IMR-90 (cell line): ENCODE data around the gene WRAP73. TPM values are rescaled to one million over a fixed set of nuclear protein-coding genes. Genes with fewer than 3 reads are reported as not detected.

ENCODE experiments used
- ATAC-seq: fragments of 200-7000 bp; cut with Tn5 transposase; 2 replicates; pipeline ENCODE4 v1.9.1; 2020; ENCODE audit warnings: low read depth, mild to moderate bottlenecking, moderate library complexity
- BruUV-seq: library from RNA; stranded (reverse); fragments of 400-500 nt; replicated peaks from 2 replicates; lab custom pipeline; 2021; lab: Mats Ljungman, UMichigan
- CTCF ChIA-PET: fragments of 300-600 bp; formaldehyde crosslinking; extraction: SDS; loops from one replicate; lab custom pipeline; 2021; ENCODE audit warnings: antibody characterized with exemption; lab: Yijun Ruan, JAX
- POLR2A ChIA-PET: fragments of 300-600 bp; sonication (Branson Sonifier 250); formaldehyde crosslinking; loops from one replicate; lab custom pipeline; 2022; ENCODE audit warnings: antibody characterized with exemption; ENCODE audit not compliant: unreplicated experiment; lab: Charles Lee
- DNase-seq: peaks from one replicate; pipeline ENCODE4 v3.0.0; 2013
- H2AFZ ChIP-seq: replicated peaks from 2 replicates; pipeline ENCODE3; 2013; ENCODE audit warnings: low read length, mild to moderate bottlenecking; ENCODE audit not compliant: poor library complexity
- H2AK5ac ChIP-seq: 2 replicates; pipeline ENCODE4 v1.6.1; 2013; ENCODE audit warnings: low read depth, low read length, inconsistent platforms
- H2AK9ac ChIP-seq: replicated peaks from 2 replicates; pipeline ENCODE3; 2013; ENCODE audit warnings: mild to moderate bottlenecking, low read depth, low read length, moderate library complexity; ENCODE audit not compliant: poor library complexity
- H2BK120ac ChIP-seq: 2 replicates; pipeline ENCODE4 v1.6.1; 2013; ENCODE audit warnings: low read depth, low read length, inconsistent platforms
- H2BK15ac ChIP-seq: 3 replicates; pipeline ENCODE4 v1.6.1; 2013; ENCODE audit warnings: low read depth, low read length, inconsistent platforms
- H2BK20ac ChIP-seq: 2 replicates; pipeline ENCODE4 v1.6.1; 2013; ENCODE audit warnings: low read depth, mild to moderate bottlenecking, inconsistent platforms, low read length, moderate library complexity
- H2BK5ac ChIP-seq: 2 replicates; pipeline ENCODE4 v1.6.1; 2013; ENCODE audit warnings: mild to moderate bottlenecking, low read depth, low read length, inconsistent platforms; ENCODE audit not compliant: poor library complexity, severe bottlenecking
- H3K14ac ChIP-seq: replicated peaks from 2 replicates; pipeline ENCODE4 v1.6.1; 2013; ENCODE audit warnings: low read depth, low read length, inconsistent platforms
- H3K18ac ChIP-seq: 2 replicates; pipeline ENCODE4 v1.6.1; 2013; ENCODE audit warnings: low read depth, low read length, control low read depth
- H3K23ac ChIP-seq: 2 replicates; pipeline ENCODE4 v1.6.1; 2013; ENCODE audit warnings: low read depth, low read length, inconsistent platforms
- H3K27ac ChIP-seq: 2 replicates; pipeline ENCODE4 v1.5.1; 2013; ENCODE audit warnings: mild to moderate bottlenecking, control low read depth, low read length; ENCODE audit not compliant: insufficient read depth
- H3K27me3 ChIP-seq: 2 replicates; pipeline ENCODE4 v1.6.1; 2013; ENCODE audit warnings: low read length; ENCODE audit not compliant: control insufficient read depth, insufficient read depth
- H3K36me3 ChIP-seq: 2 replicates; pipeline ENCODE4 v1.6.1; 2013; ENCODE audit warnings: low read length, mixed read lengths; ENCODE audit not compliant: control insufficient read depth, insufficient read depth
- H3K4ac ChIP-seq: 2 replicates; pipeline ENCODE4 v1.6.1; 2013; ENCODE audit warnings: low read depth, low read length, inconsistent platforms
- H3K4me1 ChIP-seq: 2 replicates; pipeline ENCODE4 v1.6.1; 2013; ENCODE audit warnings: low read length, mixed read lengths; ENCODE audit not compliant: control insufficient read depth, insufficient read depth
- H3K4me2 ChIP-seq: 2 replicates; pipeline ENCODE4 v1.6.1; 2013; ENCODE audit warnings: low read depth, mild to moderate bottlenecking, control low read depth, low read length, moderate library complexity
- H3K4me3 ChIP-seq: 2 replicates; pipeline ENCODE4 v1.5.1; 2013; ENCODE audit warnings: low read depth, mild to moderate bottlenecking, control low read depth, low read length, moderate library complexity; ENCODE audit not compliant: insufficient read depth
- H3K56ac ChIP-seq: 2 replicates; pipeline ENCODE4 v1.6.1; 2013; ENCODE audit warnings: low read length, inconsistent platforms; ENCODE audit not compliant: insufficient read depth; ENCODE audit errors: extremely low read depth
- H3K79me1 ChIP-seq, 2 experiments: 2 replicates each; pipeline ENCODE4 v1.6.1; 2013; ENCODE audit warnings: low read length in 2 of 2, inconsistent platforms in 1 of 2, low read depth in 1 of 2
- H3K9ac ChIP-seq: 2 replicates; pipeline ENCODE4 v1.6.1; 2013; ENCODE audit warnings: low read depth, low read length, control low read depth
- H3K9me1 ChIP-seq: 2 replicates; pipeline ENCODE4 v1.6.1; 2013; ENCODE audit warnings: low read length, inconsistent platforms; ENCODE audit not compliant: insufficient read depth
- H3K9me3 ChIP-seq: 2 replicates; pipeline ENCODE4 v1.6.1; 2013; ENCODE audit warnings: low read length; ENCODE audit not compliant: control insufficient read depth, insufficient read depth
- H4K20me1 ChIP-seq: 2 replicates; pipeline ENCODE4 v1.6.1; 2013; ENCODE audit warnings: low read length, inconsistent platforms; ENCODE audit not compliant: insufficient read depth
- H4K5ac ChIP-seq: 2 replicates; pipeline ENCODE4 v1.6.1; 2013; ENCODE audit warnings: mild to moderate bottlenecking, low read depth, low read length, control low read depth
- H4K8ac ChIP-seq, 2 experiments: 2 replicates each; pipeline ENCODE4 v1.6.1; 2013; ENCODE audit warnings: low read depth in 2 of 2, low read length in 2 of 2, control low read depth in 1 of 2, inconsistent platforms in 1 of 2
- H4K91ac ChIP-seq: 2 replicates; pipeline ENCODE4 v1.6.1; 2013; ENCODE audit warnings: low read depth, low read length, inconsistent platforms; ENCODE audit not compliant: insufficient read depth
- BHLHE40 ChIP-seq: fragments of 150-350 bp; IDR thresholded peaks from 2 replicates; pipeline ENCODE4 v1.6.1; 2016; ENCODE audit warnings: mild to moderate bottlenecking, low read depth, low read length
- CEBPB ChIP-seq: IDR thresholded peaks from 2 replicates; pipeline ENCODE4 v1.6.1; 2012; ENCODE audit warnings: low read depth, low read length, improper control_type of control experiment
- CHD1 ChIP-seq: IDR thresholded peaks from 2 replicates; pipeline ENCODE4 v1.6.1; 2012; ENCODE audit warnings: low read depth, low read length, improper control_type of control experiment
- FOS ChIP-seq: fragments of 150-350 bp; IDR thresholded peaks from 2 replicates; pipeline ENCODE4 v1.6.1; 2016; ENCODE audit warnings: low read depth, low read length
- MAFK ChIP-seq: IDR thresholded peaks from 2 replicates; pipeline ENCODE4 v1.6.1; 2012; ENCODE audit warnings: low read depth, low read length, improper control_type of control experiment
- MAZ ChIP-seq: IDR thresholded peaks from 2 replicates; pipeline ENCODE4 v1.6.1; 2012; ENCODE audit warnings: low read depth, mild to moderate bottlenecking, low read length, improper control_type of control experiment, moderate library complexity, borderline replicate concordance
- MXI1 ChIP-seq: IDR thresholded peaks from 2 replicates; pipeline ENCODE4 v1.6.1; 2012; ENCODE audit warnings: low read depth, mild to moderate bottlenecking, low read length, moderate library complexity, borderline replicate concordance
- NFE2L2 ChIP-seq: fragments of 150-350 bp; IDR thresholded peaks from 2 replicates; pipeline ENCODE4 v1.6.1; 2016; ENCODE audit warnings: low read depth, mild to moderate bottlenecking, low read length
- POLR2A ChIP-seq: IDR thresholded peaks from 2 replicates; pipeline ENCODE4 v1.6.1; 2012; ENCODE audit warnings: mild to moderate bottlenecking, low read depth, low read length
- RAD21 ChIP-seq: IDR thresholded peaks from 2 replicates; pipeline ENCODE4 v1.6.1; 2012; ENCODE audit warnings: low read length, improper control_type of control experiment
- RCOR1 ChIP-seq: IDR thresholded peaks from 2 replicates; pipeline ENCODE4 v1.6.1; 2012; ENCODE audit warnings: mild to moderate bottlenecking, low read length, improper control_type of control experiment; ENCODE audit not compliant: insufficient replicate concordance
- RFX5 ChIP-seq: IDR thresholded peaks from 2 replicates; pipeline ENCODE4 v1.8.0; 2012; ENCODE audit warnings: low read depth, mild to moderate bottlenecking, low read length, moderate library complexity
- SMC3 ChIP-seq: fragments of 150-350 bp; IDR thresholded peaks from 2 replicates; pipeline ENCODE4 v1.6.1; 2016; ENCODE audit warnings: low read depth, mild to moderate bottlenecking, antibody characterized with exemption, low read length, moderate library complexity
- WGBS, 2 experiments: methylation state at CpG; one replicate each; pipeline versions ENCODE4 v1.1.5 to v1.1.7; 2013; ENCODE audit warnings: missing lambda C conversion rate in 2 of 2; ENCODE audit not compliant: insufficient read length in 1 of 2; ENCODE audit errors: extremely low coverage in 2 of 2; 5-methylcytosine and 5-hydroxymethylcytosine counted together
- dilution Hi-C: fragments of 300-500 bp; cut with HindIII; formaldehyde crosslinking; loops from one replicate; pipeline ENCODE4 v1.14.3; 2018; ENCODE audit warnings: low sequenced_read_pairs; ENCODE audit not compliant: unreplicated experiment
- in situ Hi-C: fragments of 300-500 bp; cut with MboI; formaldehyde crosslinking; loops from 3 replicates; pipeline ENCODE4 v1.14.3; 2019; ENCODE audit warnings: low sequenced_read_pairs, inconsistent platforms, mixed read lengths
- intact Hi-C: fragments of 100-400 bp; cut with micrococcal nuclease; formaldehyde crosslinking; loops from 2 replicates; pipeline ENCODE4 v1.10.0; 2022
- polyA plus RNA-seq, 3 experiments: library from polyadenylated mRNA; depleted of rRNA; stranded (reverse); fragments of >200 nt; gene quantifications; 2 replicates each; pipeline ENCODE4 v1.2.3, GENCODE V29; 2012; ENCODE audit warnings: low replicate concordance in 1 of 3
- total RNA-seq: library from RNA; depleted of rRNA; stranded (reverse); fragments of >200 nt; gene quantifications from 2 replicates; pipeline ENCODE4 v1.2.3, GENCODE V29; 2012
- TF ChIP-seq, protein P1 (sequence below): fragments of 150-350 bp; IDR thresholded peaks from 2 replicates; pipeline ENCODE4 v1.6.1; 2017; ENCODE audit warnings: mild to moderate bottlenecking, antibody characterized with exemption, low read length, low read depth
- TF ChIP-seq, protein P2 (sequence below): fragments of 150-350 bp; IDR thresholded peaks from 2 replicates; pipeline ENCODE4 v1.6.1; 2016; ENCODE audit warnings: low read depth, mild to moderate bottlenecking, low read length, moderate library complexity, borderline replicate concordance
- TF ChIP-seq, protein P3 (sequence below): conservative IDR thresholded peaks from 2 replicates; pipeline ENCODE4 v1.5.1; 2012; ENCODE audit warnings: mild to moderate bottlenecking, low read depth, low read length, improper control_type of control experiment

Gene WRAP73
- total and polyA plus RNA-seq, 2 of the 4 experiments (the other 2 are of a cell fraction): 10.8 to 23.6 TPM

DNA sequence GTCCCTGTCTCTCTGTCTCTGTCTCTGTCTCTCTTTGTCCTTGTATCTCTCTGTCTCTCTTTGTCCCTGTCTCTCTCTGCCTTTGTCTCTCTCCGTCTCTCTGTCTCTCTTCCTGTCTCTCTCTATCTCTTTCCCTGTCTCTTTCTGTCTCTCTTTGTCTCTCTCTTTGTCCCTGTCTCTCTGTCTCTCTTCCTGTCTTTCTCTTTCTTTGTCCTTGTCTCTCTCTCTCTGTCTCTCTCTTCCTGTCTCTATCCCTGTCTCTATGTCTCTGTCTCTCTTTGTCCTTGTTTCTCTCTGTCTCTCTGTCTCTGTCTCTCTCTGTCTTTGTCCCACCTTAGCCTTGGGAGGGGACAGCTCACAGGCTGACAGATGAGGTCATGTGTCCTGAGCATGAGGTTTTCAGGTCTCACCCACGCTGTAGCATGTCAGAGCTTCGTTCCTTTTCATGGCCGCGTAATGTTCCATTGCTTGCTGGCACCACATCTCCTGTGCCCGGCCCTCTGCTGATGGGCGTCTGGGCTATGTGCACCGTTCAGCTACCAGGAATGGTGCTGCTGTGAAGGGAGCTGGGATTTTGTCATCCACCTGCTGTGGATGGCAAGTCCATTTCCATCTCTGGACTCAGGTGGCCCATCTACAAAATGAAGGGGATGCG, 30.0 kb upstream of the WRAP73 start:
- Histone ChIP-seq H3K23ac (no peak overlapping the region), H3K18ac (no peak overlapping the region), H3K9me3 (no peaks in the 10 kb centered on the region), H3K4me1 (no peaks in the 10 kb centered on the region), H2AK9ac (no peak overlapping the region), H3K14ac (no peak overlapping the region), H3K36me3 (no peaks in the 10 kb centered on the region), H2AK5ac (no peak overlapping the region), H3K56ac (no peak overlapping the region), H3K27ac (no peak overlapping the region), H2BK5ac (no peak overlapping the region), H4K20me1 (no peaks in the 10 kb centered on the region), H4K8ac (no peak overlapping the region), H2BK15ac (no peak overlapping the region), H3K4me2 (no peak overlapping the region), H2BK20ac (no peak overlapping the region), H3K9me1 (no peaks in the 10 kb centered on the region), H3K27me3 (peaks cover 7% of the 10 kb centered on the region; the same call in 1 of the 2 replicates), H3K79me1 (no peaks in the 10 kb centered on the region), H3K9ac (no peak overlapping the region), H3K4ac (no peak overlapping the region), H2BK120ac (no peak overlapping the region), H3K4me3 (no peak overlapping the region), H4K5ac (no peak overlapping the region), H2AFZ (no peak overlapping the region), H4K91ac (no peak overlapping the region)
- no peak for ATAC-seq
- dilution Hi-C loops (no loop called here), intact Hi-C loops (no loop called here), in situ Hi-C loops (no loop called here)
- CTCF ChIA-PET: no interaction called here
- no peak for DNase-seq
- no peak for TF ChIP-seq CHD1
- TF ChIP-seq, protein P1, sequence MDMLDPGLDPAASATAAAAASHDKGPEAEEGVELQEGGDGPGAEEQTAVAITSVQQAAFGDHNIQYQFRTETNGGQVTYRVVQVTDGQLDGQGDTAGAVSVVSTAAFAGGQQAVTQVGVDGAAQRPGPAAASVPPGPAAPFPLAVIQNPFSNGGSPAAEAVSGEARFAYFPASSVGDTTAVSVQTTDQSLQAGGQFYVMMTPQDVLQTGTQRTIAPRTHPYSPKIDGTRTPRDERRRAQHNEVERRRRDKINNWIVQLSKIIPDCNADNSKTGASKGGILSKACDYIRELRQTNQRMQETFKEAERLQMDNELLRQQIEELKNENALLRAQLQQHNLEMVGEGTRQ: no peak
- no peak for TF ChIP-seq POLR2A
- TF ChIP-seq FOS: no peak
- TF ChIP-seq RFX5: no peak
- no peak for TF ChIP-seq MAZ
- no peak for TF ChIP-seq RCOR1
- TF ChIP-seq, protein P2, sequence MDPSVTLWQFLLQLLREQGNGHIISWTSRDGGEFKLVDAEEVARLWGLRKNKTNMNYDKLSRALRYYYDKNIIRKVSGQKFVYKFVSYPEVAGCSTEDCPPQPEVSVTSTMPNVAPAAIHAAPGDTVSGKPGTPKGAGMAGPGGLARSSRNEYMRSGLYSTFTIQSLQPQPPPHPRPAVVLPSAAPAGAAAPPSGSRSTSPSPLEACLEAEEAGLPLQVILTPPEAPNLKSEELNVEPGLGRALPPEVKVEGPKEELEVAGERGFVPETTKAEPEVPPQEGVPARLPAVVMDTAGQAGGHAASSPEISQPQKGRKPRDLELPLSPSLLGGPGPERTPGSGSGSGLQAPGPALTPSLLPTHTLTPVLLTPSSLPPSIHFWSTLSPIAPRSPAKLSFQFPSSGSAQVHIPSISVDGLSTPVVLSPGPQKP: no peak
- no peak for TF ChIP-seq SMC3
- TF ChIP-seq CEBPB: no peak
- TF ChIP-seq, protein P3, sequence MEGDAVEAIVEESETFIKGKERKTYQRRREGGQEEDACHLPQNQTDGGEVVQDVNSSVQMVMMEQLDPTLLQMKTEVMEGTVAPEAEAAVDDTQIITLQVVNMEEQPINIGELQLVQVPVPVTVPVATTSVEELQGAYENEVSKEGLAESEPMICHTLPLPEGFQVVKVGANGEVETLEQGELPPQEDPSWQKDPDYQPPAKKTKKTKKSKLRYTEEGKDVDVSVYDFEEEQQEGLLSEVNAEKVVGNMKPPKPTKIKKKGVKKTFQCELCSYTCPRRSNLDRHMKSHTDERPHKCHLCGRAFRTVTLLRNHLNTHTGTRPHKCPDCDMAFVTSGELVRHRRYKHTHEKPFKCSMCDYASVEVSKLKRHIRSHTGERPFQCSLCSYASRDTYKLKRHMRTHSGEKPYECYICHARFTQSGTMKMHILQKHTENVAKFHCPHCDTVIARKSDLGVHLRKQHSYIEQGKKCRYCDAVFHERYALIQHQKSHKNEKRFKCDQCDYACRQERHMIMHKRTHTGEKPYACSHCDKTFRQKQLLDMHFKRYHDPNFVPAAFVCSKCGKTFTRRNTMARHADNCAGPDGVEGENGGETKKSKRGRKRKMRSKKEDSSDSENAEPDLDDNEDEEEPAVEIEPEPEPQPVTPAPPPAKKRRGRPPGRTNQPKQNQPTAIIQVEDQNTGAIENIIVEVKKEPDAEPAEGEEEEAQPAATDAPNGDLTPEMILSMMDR: no peak
- no peak for TF ChIP-seq MXI1
- TF ChIP-seq MAFK: no peak
- no peak for TF ChIP-seq NFE2L2
- TF ChIP-seq BHLHE40: no peak
- TF ChIP-seq RAD21: no peak
- BruUV-seq: no TSS peak
- WGBS, 2 experiments: 66% methylated on average over 3 of the region's 9 CpGs; no CpG with 5 or more reads in 1 of the 2 experiments
- POLR2A ChIA-PET: no interaction called here
